HG03342 (cell line): ENCODE results near the gene IGFBP5.

ENCODE experiments used
- ATAC-seq: cut with Tn5 transposase; IDR thresholded peaks from one replicate; pipeline ENCODE4 v1.9.1; 2021; ENCODE audit warnings: mild to moderate bottlenecking, moderate library complexity; ENCODE audit not compliant: unreplicated experiment

The IGFBP5 gene

GRCh38 chr2:216626168-216626874 is 69.0 kb downstream of the IGFBP5 start:
- ATAC-seq, result no peak

GRCh38 chr2:216624251-216624650 is 71.1 kb downstream of the IGFBP5 start:
- ATAC-seq, result no peak

GRCh38 chr2:216622526-216622925 is 72.8 kb downstream of the IGFBP5 start:
- ATAC-seq, result no peak
